NCI-H524 (cell line): ENCODE results near the gene HOXC12.
A peak's percentile ranks its signal among the peaks of the same experiment; 100 is the strongest.

Experiments
- DNase-seq, 2 experiments: peaks; one replicate each; lab custom pipeline; 2025; lab: John Stamatoyannopoulos, UW

HOXC12 gene

DNA sequence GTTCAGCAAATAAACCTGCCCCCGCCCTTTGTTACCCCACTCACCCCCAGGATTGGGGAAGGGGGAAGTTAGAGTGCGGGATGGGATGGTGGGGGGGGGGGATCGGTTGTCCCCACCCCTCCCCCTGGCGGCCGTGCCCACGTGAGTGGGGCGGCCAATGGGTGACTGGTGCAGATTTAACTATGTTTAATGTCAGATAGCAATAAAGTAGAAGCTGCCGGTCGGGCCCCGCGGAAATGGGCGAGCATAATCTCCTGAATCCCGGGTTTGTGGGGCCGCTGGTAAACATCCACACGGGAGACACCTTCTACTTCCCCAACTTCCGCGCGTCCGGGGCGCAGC, at the start of gene HOXC12:
Gene HOXC12, plus strand, starts transcription at position 210 of the 342 bp plus-strand sequence. Its CDS starts 27 bp downstream, at position 237.
- DNase-seq: no peak

- no peak for DNase-seq
Measured at GRCh38 chr12:53907103-53907502, 47.6 kb upstream of the HOXC12 start.

DNA sequence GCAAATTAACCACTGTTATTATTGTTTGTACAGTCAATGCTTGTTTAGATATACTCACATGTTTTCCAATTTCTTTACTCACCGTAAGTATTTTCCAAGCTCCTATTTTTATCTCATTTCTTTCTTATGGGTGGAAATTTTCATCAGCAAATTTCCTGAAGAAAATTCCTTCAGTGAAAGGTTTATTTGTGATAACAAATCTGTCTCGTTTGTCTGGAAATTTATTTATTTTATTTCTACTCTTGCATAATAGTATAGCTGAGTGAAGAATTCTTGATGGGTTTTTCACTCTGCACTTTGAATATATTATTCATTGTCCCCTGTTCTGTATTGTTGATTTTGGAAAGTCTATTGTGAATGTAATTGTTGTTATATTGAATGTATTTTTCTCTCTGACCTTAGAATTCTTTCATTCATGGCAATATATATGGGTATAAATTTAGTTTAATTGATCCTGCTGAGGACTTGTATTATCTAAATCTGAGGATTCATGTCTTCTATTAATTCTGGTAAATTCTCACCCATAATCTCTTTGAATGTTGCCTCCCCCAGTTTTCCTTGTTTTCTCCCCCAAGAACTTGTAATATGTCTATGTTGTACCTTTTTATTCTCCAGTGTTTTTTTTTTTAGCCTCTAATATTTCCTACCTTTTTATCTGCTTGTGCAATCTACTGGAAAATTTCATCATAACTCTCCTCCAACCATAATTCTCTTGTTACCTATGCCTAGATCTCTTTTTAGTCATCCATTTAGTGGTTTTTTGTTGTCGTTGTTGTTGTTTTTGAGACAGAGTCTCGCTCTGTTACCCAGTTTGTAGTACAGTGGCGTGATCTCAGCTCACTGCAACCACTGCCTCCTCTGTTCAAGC, 37.7 kb upstream of the HOXC12 start:
- no peak for DNase-seq

DNA sequence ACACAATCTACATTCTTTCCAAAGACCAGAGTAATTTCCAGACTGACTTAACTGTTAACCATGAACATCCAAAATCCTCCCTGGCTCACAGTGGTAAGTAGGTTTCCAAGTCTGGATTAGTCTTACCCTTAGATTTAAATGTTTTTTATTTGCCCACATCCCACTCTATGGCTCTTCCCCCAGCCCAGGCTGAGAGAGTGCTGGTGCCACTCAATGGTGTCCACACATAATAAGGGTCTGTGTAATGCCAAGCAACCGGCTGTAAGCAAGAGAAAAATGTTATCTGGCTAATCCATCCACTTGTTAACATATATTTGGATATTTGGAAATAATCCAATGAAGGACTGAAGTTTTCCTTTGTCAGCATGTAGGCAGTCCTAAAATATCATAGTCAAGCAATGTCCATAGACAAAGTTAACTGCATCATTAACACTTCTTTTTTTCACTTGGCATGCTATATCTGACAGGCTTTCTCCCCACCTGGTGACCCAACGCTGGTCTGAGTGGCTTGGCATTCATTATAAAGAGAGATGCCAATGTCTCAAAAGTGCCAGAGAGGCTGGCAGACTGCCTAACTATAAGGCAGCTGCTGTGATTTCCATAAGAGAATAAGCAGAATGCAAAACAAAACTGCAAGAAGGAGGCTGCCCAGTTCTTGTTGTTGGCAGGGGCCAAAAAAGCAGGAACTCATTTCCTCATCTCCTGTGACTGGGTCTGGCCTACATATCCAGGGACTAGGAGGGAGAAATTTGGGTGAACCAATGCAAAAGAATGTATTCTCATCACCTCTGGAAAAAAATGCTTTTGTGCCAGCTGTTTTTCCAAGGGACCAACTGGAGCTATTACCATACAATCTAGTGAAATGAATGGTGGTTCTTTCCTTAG, 29.9 kb upstream of the HOXC12 start:
- no peak for DNase-seq

- DNase-seq: no peak
Measured at GRCh38 chr12:53927220-53928029, 27.3 kb upstream of the HOXC12 start.

GRCh38 chr12:53928054-53928835, 26.5 kb upstream of the HOXC12 start:
- no peak for DNase-seq

- no peak for DNase-seq
Measured at GRCh38 chr12:53929527-53929926, 25.2 kb upstream of the HOXC12 start.

DNA sequence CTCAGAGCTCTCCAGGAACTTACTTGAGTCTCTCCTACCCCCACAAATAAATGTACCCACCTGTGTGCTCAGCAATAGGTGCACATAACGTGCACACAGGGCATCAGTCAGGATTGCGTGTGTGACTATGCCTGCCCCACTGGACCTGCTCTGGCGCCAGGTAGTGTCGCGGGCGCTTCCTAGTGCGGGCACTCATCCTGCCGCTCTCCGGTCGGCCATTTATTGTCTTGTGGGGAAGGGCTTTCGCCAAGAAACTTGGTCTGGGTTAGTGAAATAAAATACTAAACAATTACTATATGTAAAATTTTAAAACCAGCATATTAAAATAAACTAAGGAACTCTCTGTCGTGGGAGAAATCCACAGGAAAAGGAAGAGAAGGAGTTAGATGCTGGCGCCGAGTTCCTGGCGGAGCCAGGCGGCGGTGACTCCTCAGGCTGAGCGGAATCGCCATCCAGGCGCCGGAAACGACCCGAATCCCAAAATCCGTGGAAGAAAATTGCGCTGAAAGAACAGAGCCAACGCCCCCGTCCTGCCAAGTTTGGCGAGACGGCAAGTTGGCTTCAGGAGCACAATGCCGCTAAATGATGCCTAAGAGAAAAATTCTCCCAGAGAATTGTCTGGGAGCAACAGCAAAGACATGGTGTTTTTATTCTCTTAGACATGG, 24.0 kb upstream of the HOXC12 start:
- DNase-seq: no peak

DNA sequence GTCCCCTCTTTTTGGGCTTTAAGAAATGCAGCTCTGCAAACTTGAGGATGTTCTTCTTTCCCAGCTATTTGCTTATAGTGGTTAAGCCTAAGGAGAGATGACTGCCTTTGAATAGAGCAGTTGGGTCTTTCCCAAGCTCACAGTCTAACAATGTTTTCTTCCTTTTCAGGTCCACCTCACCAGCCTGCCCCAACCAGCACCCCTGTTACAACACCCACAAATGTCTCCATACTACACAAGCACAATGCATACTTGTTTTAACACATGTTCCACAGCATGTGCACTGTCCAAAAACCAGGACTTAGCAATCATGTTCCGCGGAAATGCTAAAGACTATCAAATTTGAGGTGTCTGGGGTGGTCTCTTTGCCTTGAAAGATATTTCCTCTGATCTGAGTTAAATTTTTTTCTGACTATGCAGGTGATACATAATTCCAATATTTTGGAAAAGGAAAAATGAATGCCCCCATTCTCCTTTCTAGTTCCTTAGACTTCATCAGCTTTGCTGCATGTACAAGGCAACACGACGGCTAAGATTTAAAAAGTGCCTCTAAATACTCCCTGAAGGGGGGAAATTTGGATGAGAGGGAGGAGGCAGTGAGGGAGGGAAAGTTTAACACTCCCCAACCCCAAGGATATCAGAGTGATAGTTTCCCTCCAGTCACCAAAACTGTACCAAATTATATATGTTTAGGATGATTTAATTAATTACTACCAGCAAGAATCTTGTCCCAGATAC, 22.7 kb upstream of the HOXC12 start:
- DNase-seq: no peak

DNA sequence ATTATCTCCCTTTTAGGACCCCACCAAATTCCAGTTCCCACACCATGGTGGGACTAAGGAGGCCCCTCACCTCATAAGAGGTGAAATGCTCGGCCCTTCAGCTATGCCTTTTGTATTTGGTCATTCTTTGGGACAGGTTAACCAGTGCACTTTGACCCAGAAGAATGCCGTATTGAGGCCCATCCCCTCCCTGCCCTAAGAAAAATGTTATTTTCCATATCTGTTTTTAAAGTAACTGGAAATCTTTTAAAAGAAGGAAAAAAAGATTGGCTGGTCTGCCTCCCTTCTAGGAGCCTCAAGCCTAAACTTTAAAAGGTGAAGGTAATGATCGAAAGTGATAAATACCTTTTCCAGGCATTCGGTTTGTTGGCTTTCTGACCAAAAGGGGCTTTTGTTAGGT, 21.8 kb upstream of the HOXC12 start:
- DNase-seq: no peak

GRCh38 chr12:53935383-53936341, 19.0 kb upstream of the HOXC12 start:
- DNase-seq: no peak

DNA sequence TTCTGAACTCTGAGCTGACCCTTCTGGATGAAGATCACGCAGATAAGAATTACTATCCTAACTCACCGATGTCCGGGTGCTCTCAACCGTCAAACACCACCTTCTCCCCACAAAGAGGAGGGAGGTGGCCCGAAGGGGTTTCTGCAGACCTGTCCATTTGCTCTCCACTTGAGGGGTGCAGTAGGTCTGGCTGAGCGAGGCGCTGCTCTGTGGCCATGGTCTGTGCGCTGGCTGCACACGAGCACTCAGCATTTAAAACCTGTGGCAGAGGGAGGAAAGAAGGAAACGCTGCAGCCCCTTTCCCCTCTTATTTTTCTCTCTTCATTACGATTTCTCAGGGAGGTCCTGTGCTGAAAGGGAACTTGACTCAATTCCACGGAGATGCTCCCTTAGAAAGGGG, 17.6 kb upstream of the HOXC12 start:
- DNase-seq: no peak

- no peak for DNase-seq
Measured at GRCh38 chr12:53937596-53938325, 16.9 kb upstream of the HOXC12 start.

GRCh38 chr12:53938326-53939140, 16.2 kb upstream of the HOXC12 start, which contains the start of gene HOXC13:
Gene HOXC13, plus strand, starts transcription at chr12:53938831. Its CDS starts 76 bp downstream, at chr12:53938907.
- DNase-seq: peak; percentile 99

- DNase-seq: peak in 1 of 2 experiments; percentile 19
Measured at GRCh38 chr12:53939141-53940108, 15.3 kb upstream of the HOXC12 start.

DNA sequence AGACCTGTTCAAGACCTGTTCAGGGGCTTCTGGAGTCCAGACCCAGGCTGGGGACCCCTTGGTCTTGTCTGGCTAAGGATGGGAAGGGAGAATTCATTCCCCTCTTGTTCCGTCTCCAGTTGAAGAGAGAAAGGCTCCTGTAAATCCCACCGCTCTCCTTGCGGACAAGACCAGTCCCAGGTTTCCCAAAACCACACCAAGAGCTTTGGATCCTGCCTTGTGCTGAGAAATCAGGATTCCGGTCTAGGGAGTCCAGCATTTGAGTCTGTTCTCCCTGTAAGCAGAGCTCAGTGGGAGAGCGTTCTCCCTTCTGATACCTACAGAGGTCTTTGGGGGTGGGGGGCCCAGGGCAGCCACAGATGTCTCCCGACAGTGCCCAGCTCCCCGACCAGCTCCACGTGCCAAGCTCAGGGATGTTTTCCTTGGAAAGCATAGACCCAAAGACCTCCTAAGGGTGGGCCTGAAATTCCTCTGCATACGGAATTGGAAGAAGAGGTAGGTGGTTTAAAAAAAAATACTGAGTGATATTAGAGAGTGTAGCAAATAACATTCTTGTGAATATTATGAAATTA, 14.2 kb upstream of the HOXC12 start:
- DNase-seq: no peak
